ENCODE data around the gene MRFAP1.
"Not testable (repeated sequence)": the region's sequence is repeated elsewhere in the genome, so short reads cannot be mapped to it uniquely, and the experiment has no call there.

The MRFAP1 gene

GRCh38 chr4:6671648-6672047 is 31.2 kb downstream of the MRFAP1 start:
- no peak for TF ChIP-seq CTCF (conservative IDR thresholded peaks at IDR 0.05; ENCODE audit: low read depth, low read length)
- DNase-seq (ENCODE audit: low read depth): no peak
- H3K4me3 ChIP-seq (ENCODE audit: low read depth, low read length): no peak overlapping the region

- no peak for TF ChIP-seq CTCF (conservative IDR thresholded peaks at IDR 0.05; ENCODE audit: low read depth, low read length)
- H3K4me3 ChIP-seq (ENCODE audit: low read depth, low read length): no peak overlapping the region
- DNase-seq (ENCODE audit: low read depth): no peak
Observed at GRCh38 chr4:6672131-6672530, 31.6 kb downstream of the MRFAP1 start.

- DNase-seq (ENCODE audit: low read depth); H3K4me3 ChIP-seq (ENCODE audit: low read depth, low read length): not testable (repeated sequence)
Observed at GRCh38 chr4:6672541-6673190, 32.2 kb downstream of the MRFAP1 start.

- DNase-seq (ENCODE audit: low read depth): peak; percentile 30
- peak overlapping the region; percentile 73 for H3K4me3 ChIP-seq (ENCODE audit: low read depth, low read length)
Observed at GRCh38 chr4:6673191-6673659, 32.7 kb downstream of the MRFAP1 start.

GRCh38 chr4:6673660-6674499 is 33.4 kb downstream of the MRFAP1 start:
- no peak for TF ChIP-seq CTCF (conservative IDR thresholded peaks at IDR 0.05; ENCODE audit: low read depth, low read length)
- H3K4me3 ChIP-seq (ENCODE audit: low read depth, low read length): peak overlapping the region; percentile 73
- DNase-seq (ENCODE audit: low read depth): peak; percentile 98

- peak; percentile 61 for DNase-seq (ENCODE audit: low read depth)
- TF ChIP-seq CTCF (conservative IDR thresholded peaks at IDR 0.05; ENCODE audit: low read depth, low read length): peak; percentile 53
Observed at GRCh38 chr4:6674500-6675149, 34.1 kb downstream of the MRFAP1 start.

GRCh38 chr4:6676722-6677558 is 36.5 kb downstream of the MRFAP1 start:
- H3K4me3 ChIP-seq (ENCODE audit: low read depth, low read length): no peak overlapping the region

More at GRCh38 chr4:6674500-6675149, 34.1 kb downstream of the MRFAP1 start:
- peak overlapping the region; percentile 73 for H3K4me3 ChIP-seq (ENCODE audit: low read depth, low read length)

More at GRCh38 chr4:6676722-6677558, 36.5 kb downstream of the MRFAP1 start:
- no peak for TF ChIP-seq CTCF (conservative IDR thresholded peaks at IDR 0.05; ENCODE audit: low read depth, low read length)
- no peak for DNase-seq (ENCODE audit: low read depth)

Measured in choroid plexus epithelial cell (primary cell).